Measurements from ENCODE around the gene PHF2.

DNA sequence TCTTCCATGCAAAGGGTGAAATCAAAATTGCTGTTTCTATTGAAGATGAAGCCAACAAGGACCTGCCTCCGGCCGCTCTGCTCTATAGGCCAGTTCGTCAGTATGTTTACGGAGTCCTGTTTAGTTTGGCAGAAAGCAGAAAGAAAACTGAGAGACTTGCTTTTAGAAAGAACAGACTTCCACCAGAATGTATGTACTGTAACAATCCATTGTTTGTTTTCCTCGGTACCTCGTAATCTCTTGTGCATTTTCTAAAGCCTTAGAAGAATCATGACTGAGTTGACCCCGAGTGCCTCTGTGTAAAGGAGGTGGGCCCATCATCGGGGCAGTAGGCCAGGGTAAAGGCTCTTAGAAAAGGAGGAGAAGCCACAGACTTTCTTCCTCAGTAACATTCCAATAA is 44.2 kb upstream of the PHF2 start:
- TF ChIP-seq, protein P1, sequence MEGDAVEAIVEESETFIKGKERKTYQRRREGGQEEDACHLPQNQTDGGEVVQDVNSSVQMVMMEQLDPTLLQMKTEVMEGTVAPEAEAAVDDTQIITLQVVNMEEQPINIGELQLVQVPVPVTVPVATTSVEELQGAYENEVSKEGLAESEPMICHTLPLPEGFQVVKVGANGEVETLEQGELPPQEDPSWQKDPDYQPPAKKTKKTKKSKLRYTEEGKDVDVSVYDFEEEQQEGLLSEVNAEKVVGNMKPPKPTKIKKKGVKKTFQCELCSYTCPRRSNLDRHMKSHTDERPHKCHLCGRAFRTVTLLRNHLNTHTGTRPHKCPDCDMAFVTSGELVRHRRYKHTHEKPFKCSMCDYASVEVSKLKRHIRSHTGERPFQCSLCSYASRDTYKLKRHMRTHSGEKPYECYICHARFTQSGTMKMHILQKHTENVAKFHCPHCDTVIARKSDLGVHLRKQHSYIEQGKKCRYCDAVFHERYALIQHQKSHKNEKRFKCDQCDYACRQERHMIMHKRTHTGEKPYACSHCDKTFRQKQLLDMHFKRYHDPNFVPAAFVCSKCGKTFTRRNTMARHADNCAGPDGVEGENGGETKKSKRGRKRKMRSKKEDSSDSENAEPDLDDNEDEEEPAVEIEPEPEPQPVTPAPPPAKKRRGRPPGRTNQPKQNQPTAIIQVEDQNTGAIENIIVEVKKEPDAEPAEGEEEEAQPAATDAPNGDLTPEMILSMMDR (IDR thresholded peaks at IDR 0.05; ENCODE audit: insufficient read depth, low read length): no peak
- no peak for TF ChIP-seq POLR2AphosphoS5 (IDR thresholded peaks at IDR 0.05; ENCODE audit: low read depth)
